HUES64 (cell line): ENCODE results near the gene CHGA.

Experiments
- H3K27ac ChIP-seq: 2 replicates; pipeline ENCODE4 v1.7.0; 2013; ENCODE audit warnings: low read depth, low read length, inconsistent platforms
- H3K27me3 ChIP-seq: 2 replicates; pipeline ENCODE4 v1.6.1; 2013; ENCODE audit warnings: mild to moderate bottlenecking, low read length; ENCODE audit not compliant: insufficient read depth
- H3K36me3 ChIP-seq: 2 replicates; pipeline ENCODE4 v1.6.1; 2013; ENCODE audit warnings: mild to moderate bottlenecking, low read length; ENCODE audit not compliant: insufficient read depth
- H3K4me1 ChIP-seq: 2 replicates; pipeline ENCODE4 v1.6.1; 2013; ENCODE audit warnings: mild to moderate bottlenecking, low read length, moderate library complexity; ENCODE audit not compliant: insufficient read depth
- H3K4me3 ChIP-seq: 2 replicates; pipeline ENCODE4 v1.5.1; 2013; ENCODE audit warnings: mild to moderate bottlenecking, low read length, moderate library complexity
- H3K9ac ChIP-seq: 2 replicates; pipeline ENCODE4 v1.6.1; 2013; ENCODE audit warnings: mild to moderate bottlenecking, low read depth, low read length
- H3K9me3 ChIP-seq: 2 replicates; pipeline ENCODE4 v1.6.1; 2013; ENCODE audit warnings: low read depth, low read length; ENCODE audit not compliant: insufficient read depth
- WGBS: fragments of 150-250, 120-280 bp; methylation state at CpG from one replicate; pipeline ENCODE4 v1.1.7; 2013; ENCODE audit warnings: missing lambda C conversion rate; 5-methylcytosine and 5-hydroxymethylcytosine counted together

The CHGA gene

GRCh38 chr14:92932448-92933395 is 9.8 kb downstream of the CHGA start:
- Histone ChIP-seq H3K36me3 (no peaks in the 10 kb centered on the region), H3K4me1 (no peaks in the 10 kb centered on the region), H3K9me3 (no peaks in the 10 kb centered on the region), H3K27ac (no peak overlapping the region), H3K9ac (no peak overlapping the region), H3K27me3 (no peaks in the 10 kb centered on the region), H3K4me3 (no peak overlapping the region)
- 90% methylated on average over 35 of the region's 35 CpGs for WGBS

- H3K4me3 ChIP-seq = no peak overlapping the region
- H3K27ac ChIP-seq = no peak overlapping the region
- no peaks in the 10 kb centered on the region for H3K36me3 ChIP-seq
- 95% methylated on average over 8 of the region's 8 CpGs for WGBS
- H3K9ac ChIP-seq = no peak overlapping the region
- H3K4me1 ChIP-seq = no peaks in the 10 kb centered on the region
- H3K27me3 ChIP-seq = no peaks in the 10 kb centered on the region
- no peaks in the 10 kb centered on the region for H3K9me3 ChIP-seq
Observed at GRCh38 chr14:92933481-92933880, 10.5 kb downstream of the CHGA start.

GRCh38 chr14:92934196-92935085 is 11.5 kb downstream of the CHGA start:
- H3K27ac ChIP-seq = no peak overlapping the region
- no peak overlapping the region for H3K9ac ChIP-seq
- WGBS = 94% methylated on average over 19 of the region's 19 CpGs
- no peaks in the 10 kb centered on the region for H3K4me1 ChIP-seq
- H3K4me3 ChIP-seq = no peak overlapping the region
- no peaks in the 10 kb centered on the region for H3K36me3 ChIP-seq
- H3K27me3 ChIP-seq = no peaks in the 10 kb centered on the region
- H3K9me3 ChIP-seq = no peaks in the 10 kb centered on the region

GRCh38 chr14:92935446-92935845 is 12.5 kb downstream of the CHGA start:
- WGBS = 90% methylated on average over 11 of the region's 11 CpGs
- no peak overlapping the region for H3K9ac ChIP-seq
- H3K27ac ChIP-seq = no peak overlapping the region
- no peak overlapping the region for H3K4me3 ChIP-seq
- no peaks in the 10 kb centered on the region for H3K9me3 ChIP-seq
- no peaks in the 10 kb centered on the region for H3K4me1 ChIP-seq
- no peaks in the 10 kb centered on the region for H3K36me3 ChIP-seq
- no peaks in the 10 kb centered on the region for H3K27me3 ChIP-seq

- no peak overlapping the region for H3K27ac ChIP-seq
- H3K27me3 ChIP-seq = no peaks in the 10 kb centered on the region
- WGBS = 92% methylated on average over 11 of the region's 11 CpGs
- H3K9ac ChIP-seq = no peak overlapping the region
- H3K4me3 ChIP-seq = no peak overlapping the region
- no peaks in the 10 kb centered on the region for H3K4me1 ChIP-seq
- H3K9me3 ChIP-seq = no peaks in the 10 kb centered on the region
- no peaks in the 10 kb centered on the region for H3K36me3 ChIP-seq
Observed at GRCh38 chr14:92936085-92936484, 13.1 kb downstream of the CHGA start.

GRCh38 chr14:92937051-92937937 is 14.3 kb downstream of the CHGA start:
- Histone ChIP-seq H3K9ac (no peak overlapping the region), H3K9me3 (no peaks in the 10 kb centered on the region), H3K27me3 (no peaks in the 10 kb centered on the region), H3K4me1 (no peaks in the 10 kb centered on the region), H3K27ac (no peak overlapping the region), H3K36me3 (no peaks in the 10 kb centered on the region), H3K4me3 (no peak overlapping the region)
- 91% methylated on average over 16 of the region's 16 CpGs for WGBS

GRCh38 chr14:92938235-92938875 is 15.4 kb downstream of the CHGA start:
- Histone ChIP-seq H3K4me3 (no peak overlapping the region), H3K9ac (no peak overlapping the region), H3K4me1 (no peaks in the 10 kb centered on the region), H3K36me3 (no peaks in the 10 kb centered on the region), H3K27me3 (no peaks in the 10 kb centered on the region), H3K27ac (no peak overlapping the region), H3K9me3 (no peaks in the 10 kb centered on the region)
- WGBS = 87% methylated on average over 9 of the region's 9 CpGs

GRCh38 chr14:92938890-92939671 is 16.1 kb downstream of the CHGA start:
- H3K9ac ChIP-seq = no peak overlapping the region
- H3K27me3 ChIP-seq = no peaks in the 10 kb centered on the region
- no peak overlapping the region for H3K4me3 ChIP-seq
- H3K9me3 ChIP-seq = no peaks in the 10 kb centered on the region
- no peaks in the 10 kb centered on the region for H3K4me1 ChIP-seq
- WGBS = 95% methylated on average over 27 of the region's 27 CpGs
- H3K27ac ChIP-seq = no peak overlapping the region
- 0 out of 2 replicates have a peak, but pooled peaks cover 2% of the 10 kb centered on the region for H3K36me3 ChIP-seq

GRCh38 chr14:92939699-92940098 is 16.7 kb downstream of the CHGA start:
- no peaks in the 10 kb centered on the region for H3K9me3 ChIP-seq
- peaks cover 2% of the 10 kb centered on the region; the same call in 1 of the 2 replicates for H3K36me3 ChIP-seq
- no peak overlapping the region for H3K27ac ChIP-seq
- no peak overlapping the region for H3K4me3 ChIP-seq
- H3K9ac ChIP-seq = no peak overlapping the region
- no peaks in the 10 kb centered on the region for H3K4me1 ChIP-seq
- H3K27me3 ChIP-seq = no peaks in the 10 kb centered on the region
- 94% methylated on average over 12 of the region's 12 CpGs for WGBS

GRCh38 chr14:92940543-92940942 is 17.6 kb downstream of the CHGA start:
- peaks cover 2% of the 10 kb centered on the region; the same call in 1 of the 2 replicates for H3K36me3 ChIP-seq
- no peak overlapping the region for H3K9ac ChIP-seq
- no peaks in the 10 kb centered on the region for H3K9me3 ChIP-seq
- H3K27me3 ChIP-seq = no peaks in the 10 kb centered on the region
- no peak overlapping the region for H3K27ac ChIP-seq
- H3K4me1 ChIP-seq = no peaks in the 10 kb centered on the region
- no peak overlapping the region for H3K4me3 ChIP-seq
- 96% methylated on average over 11 of the region's 11 CpGs for WGBS
